Measurements from ENCODE around the gene USP6.
"Not testable (repeated sequence)": the region's sequence is repeated elsewhere in the genome, so short reads cannot be mapped to it uniquely, and the experiment has no call there.

USP6 gene

DNA sequence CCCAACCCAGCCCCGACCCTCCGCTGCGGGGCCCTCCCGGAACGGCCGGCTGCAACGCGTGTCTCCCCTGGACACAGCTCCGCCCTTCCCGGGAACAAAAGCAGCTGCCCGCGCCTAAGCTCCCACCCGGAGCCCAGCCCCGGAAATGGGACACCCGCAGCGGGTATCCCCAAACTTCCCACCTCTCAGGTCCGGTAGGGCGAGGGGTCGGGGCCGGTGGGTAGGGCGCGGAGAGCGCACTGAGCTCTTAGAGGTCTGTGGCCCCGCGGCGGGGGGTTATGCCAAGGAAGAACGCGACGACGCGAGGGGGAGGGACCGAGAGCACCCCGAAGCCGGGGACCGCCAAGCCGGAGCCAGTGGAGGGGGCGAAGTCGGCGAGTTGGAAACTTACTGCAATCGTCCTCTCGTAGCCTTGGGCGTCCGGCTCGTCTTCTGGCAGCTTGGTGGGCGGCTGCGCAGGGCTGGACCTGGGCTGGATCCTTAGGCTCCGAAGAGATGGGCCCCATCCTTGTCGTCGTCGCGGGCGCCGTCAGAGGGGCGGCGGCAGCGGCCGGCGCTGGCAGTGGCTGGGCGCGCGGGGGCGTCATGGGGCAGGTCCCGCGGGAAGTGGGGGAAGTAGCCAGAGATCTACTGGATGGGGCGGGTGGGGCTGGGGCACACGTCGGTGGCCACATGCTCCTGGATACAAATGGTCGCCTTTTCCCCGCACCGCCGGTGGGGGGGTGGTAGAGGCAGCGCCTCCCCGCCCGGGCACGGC lies 6.9 kb downstream of the USP6 start:
- peak; percentile 30 for DNase-seq

DNA sequence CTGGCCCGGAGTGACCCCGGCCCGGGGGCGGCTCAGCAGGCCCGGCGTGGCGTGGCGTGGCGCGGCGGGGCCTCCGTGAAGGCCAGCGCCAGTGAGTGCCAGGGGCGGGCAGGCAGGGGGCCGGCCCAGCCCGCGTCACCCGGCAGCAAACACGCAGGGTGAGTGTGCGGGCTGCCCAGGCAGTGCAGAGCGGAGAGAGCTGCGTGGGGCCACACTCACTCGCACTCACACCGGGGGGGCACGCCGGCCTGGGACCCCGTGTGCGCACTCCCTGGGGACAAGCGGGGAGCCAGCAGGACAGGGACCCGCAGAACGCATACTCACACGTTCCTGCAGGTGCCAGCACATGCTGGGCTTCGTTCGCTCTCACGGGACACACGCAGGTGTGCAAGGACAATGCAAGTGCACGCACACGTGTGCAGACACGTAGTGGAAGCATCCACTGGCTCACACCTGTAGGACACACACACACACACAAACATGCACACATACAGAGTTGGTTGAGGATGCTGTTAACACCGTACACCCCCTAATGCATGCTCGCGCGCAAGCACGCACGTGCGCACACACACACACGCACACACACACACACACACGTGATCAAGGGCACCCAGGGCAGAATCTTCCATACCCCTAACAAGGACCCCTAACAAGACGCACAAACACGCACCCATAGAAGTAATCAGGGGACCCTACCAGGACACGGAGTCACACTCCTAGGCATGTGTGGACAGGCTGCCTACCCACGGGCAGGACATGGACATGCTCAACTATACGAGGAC lies 7.7 kb downstream of the USP6 start:
- no peak for DNase-seq

DNA sequence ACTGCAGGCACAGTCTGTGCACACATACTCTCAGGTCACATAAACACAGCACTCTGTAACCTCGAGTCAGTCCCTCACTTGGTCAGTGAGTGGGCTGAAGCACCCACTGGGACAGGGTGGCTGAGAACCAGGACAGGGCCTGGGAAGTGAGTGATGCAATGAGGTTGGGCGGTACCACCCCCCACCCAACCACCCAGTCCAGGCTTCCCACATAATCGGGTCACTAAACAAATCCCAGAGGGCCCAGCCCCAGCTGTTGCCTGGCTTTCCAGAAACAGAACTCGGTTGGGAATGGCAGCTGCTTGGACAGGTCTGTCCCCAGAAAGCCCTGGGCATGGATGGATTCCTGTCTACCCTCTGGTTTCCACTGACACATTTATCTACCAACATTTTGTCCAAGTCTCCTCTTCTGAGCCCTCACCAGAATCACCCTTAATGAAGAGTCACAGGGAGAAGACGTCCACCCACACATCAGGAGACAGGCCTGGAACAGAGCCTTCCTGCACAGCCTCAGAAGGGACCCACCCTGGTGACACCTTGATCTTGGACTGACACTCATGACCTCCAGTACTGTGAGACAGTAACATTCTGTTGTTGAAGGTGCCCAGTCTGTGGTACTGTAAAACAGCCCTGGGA lies 8.4 kb downstream of the USP6 start:
- DNase-seq: not testable (repeated sequence)

DNA sequence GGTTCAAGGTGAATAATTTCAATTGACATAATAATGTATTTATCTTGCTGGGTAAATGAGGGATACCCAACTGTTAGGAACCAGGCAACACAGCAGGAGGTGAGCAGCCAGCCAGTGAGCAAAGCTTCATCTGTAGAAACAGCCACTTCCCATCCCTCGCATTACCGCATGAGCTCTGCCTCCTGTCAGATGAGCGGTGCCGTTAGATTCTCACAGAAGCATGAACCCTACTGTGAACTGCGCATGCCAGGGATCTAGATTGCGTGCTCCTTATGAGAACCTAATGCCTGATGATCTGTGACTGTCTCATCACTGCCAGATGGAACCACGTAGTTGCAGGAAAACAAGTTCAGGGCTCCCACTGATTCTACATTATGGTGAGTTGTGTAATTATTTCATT lies 9.1 kb downstream of the USP6 start:
- not testable (repeated sequence) for DNase-seq

DNA sequence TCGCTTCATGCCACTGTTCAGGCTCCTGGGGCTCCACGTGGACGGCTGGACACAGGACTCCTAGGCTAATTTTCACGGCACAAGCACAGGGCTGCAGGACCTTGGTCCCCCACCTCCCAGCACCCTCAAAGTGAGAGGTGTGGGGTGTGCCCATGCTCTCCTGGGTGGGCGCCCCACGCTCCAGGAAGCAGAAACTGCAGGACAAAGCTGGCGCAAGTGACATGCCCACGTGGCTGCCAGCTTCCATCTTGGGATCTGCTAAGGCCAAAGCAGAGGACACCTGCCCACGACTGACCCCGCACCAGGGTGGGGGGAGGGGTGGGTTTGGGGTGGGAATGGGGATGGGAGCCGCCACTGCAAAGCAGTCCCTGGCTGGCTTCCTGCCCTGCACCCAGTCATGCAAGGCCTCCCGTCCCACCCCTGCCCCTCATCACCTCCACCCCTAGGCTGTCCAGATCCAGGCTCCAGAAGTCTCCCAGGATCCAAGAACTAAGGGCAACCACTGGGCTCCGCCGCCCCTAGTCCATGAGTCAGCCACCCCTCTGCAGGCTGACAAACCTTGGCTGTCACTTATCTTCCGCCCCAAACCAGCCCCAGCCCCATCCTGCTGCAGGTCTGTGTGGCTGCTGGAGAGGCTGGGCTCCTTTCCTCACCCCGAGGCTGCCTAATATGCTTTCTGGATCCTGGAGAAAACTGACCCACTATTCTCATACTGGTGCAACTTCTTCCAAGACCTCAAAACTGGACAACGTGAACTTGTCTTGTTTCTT lies 11.1 kb downstream of the USP6 start:
- DNase-seq: no peak

DNA sequence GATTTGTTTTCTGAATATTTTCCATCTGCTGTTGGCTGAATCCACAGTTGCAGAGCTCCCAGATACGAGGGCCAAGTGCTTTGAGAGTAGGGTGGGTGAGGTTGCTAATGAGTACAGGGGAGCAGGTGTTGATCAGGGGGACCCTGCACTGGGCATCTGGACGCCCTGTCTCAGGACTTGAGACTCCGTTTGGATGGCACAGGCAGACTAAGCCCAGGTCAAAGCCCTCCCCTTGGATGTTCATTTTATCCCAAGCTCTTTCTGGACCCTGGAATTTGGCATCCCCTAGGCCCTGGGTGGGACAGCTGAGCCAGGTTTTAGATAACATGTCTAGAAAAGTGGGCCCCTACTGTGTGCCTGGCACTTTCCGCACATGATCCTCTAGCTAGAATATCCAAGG lies 12.1 kb downstream of the USP6 start:
- no peak for DNase-seq

DNA sequence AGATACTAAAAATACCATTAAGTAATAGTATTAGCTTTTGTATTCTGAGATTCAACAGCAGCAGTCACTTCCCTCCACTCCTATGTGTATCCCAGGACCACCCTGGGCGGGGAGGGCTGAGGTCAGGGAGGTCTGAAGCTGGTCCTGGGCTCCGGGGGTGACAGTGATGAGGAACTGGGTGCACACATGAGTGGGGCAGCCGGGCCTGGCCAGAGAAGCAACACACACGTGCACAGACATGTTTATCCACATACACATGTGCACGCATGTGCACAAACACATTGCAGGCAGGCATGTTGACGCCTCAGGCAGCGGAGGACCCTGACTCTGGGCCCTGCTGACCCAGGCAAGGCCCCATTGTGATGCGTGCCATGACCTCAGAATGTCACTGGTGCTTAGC lies 12.6 kb downstream of the USP6 start:
- not testable (repeated sequence) for DNase-seq

DNA sequence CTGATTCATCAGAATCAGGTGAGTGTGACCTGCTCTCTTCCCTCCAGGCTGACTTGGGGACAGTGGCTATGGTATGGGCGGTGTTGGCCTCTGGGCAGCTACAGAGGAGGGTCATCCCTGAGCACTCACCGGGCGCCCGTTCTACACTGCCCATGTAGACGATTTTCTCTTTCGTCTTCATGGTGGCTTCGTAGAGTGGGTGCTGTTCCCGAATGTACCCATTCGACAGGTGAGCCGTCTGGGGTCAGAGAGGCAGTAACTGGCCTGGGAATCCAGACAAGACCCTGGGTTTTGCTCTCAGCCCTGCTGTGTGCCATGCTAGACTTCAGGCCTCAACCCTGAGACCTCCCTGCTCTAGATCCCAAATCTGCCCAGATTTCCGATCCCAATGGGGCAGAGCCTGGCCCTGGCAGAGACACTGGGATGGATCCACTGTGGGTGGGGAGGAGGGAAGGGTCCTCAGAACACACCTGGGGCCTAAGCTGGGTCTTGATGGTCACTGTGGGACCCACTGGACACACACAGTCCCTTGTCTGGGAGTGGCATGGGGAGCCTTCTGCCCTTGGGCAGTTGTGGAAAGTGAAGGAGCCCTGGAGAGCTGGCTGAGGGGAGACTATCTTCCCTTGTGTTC lies 13.2 kb downstream of the USP6 start:
- no peak for DNase-seq

DNA sequence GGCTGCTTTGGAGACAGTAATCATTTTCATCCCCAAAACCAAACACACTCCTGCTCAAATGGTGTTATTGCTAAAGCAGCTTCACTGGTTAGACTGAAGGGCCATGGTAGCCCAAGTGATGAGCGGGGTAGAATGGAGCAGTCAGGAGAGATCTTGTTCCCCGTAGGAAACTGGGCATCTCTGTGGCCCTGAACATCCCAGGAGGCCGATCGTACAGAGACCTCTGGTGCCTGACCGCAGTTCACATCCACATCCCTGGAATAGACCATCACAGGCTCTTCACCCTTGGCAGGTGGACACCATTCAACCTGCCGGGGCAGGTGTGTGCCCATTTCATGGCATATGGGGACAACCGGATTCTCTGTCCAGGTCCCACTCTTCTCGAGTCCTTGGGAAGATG lies 13.9 kb downstream of the USP6 start:
- DNase-seq: not testable (repeated sequence)

DNA sequence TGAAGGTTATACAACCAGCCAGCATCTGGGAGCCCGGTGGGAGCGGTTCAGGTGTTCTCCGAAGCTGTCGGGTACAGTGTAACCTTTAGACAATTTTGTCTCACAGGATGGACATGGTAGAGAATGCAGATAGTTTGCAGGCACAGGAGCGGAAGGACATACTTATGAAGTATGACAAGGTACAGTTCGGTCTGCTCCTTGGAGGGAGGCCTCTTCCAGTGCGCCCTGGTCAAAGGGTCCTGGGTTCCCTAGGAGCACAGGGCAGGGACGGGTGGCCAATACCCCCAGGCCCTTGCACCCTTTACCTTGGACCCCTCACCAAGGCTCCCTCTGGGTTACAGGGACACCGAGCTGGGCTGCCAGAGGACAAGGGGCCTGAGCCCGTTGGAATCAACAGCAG lies 14.4 kb downstream of the USP6 start:
- DNase-seq: not testable (repeated sequence)

DNA sequence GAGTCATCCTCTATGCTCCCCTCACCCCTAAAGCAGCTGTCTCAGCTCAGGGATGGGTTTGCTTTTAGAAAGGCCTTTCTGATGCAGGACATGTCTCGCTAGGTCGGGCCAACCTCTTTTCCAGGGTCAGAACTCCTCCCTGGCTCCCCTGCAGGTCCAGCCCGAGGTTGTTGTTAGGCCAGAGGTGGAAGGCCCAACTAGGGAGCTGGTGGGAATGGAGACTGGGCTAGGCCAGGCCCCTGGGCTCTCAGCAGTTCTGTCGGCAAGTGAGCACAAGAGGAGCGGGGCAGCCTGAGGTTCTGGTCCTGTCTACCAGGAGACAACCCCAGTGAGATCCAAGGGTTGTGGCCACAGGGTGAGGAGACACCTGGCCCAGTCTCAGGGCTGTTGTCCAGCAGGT lies 14.9 kb downstream of the USP6 start:
- DNase-seq: not testable (repeated sequence)

DNA sequence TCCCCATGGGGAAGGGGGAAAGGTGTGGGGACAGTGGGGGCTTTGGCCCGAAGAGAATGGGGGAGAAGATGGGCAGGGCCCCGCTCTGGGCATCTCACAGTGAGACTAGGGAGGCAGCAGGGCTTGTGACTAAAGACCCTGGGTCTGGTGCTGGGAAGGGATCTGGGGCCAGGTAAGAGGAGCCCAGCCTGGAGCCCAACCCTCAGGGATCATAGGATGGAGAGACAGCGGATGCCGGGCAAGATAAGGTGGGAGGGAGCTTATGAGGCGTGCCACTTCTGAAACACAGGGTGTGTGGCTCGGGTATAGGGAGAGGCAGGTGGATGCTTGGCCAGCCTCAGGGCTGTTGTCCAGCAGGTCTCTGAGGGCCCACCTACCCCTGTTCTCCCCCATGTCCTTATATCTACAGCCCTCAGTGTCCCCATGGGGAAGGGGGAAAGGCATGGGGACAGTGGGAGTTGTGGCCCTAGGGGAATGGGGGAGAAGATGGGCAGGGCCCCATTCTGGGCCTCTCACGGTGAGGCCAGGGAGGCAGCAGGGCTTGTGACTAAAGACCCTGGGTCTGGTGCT lies 15.4 kb downstream of the USP6 start:
- DNase-seq: no peak

DNA sequence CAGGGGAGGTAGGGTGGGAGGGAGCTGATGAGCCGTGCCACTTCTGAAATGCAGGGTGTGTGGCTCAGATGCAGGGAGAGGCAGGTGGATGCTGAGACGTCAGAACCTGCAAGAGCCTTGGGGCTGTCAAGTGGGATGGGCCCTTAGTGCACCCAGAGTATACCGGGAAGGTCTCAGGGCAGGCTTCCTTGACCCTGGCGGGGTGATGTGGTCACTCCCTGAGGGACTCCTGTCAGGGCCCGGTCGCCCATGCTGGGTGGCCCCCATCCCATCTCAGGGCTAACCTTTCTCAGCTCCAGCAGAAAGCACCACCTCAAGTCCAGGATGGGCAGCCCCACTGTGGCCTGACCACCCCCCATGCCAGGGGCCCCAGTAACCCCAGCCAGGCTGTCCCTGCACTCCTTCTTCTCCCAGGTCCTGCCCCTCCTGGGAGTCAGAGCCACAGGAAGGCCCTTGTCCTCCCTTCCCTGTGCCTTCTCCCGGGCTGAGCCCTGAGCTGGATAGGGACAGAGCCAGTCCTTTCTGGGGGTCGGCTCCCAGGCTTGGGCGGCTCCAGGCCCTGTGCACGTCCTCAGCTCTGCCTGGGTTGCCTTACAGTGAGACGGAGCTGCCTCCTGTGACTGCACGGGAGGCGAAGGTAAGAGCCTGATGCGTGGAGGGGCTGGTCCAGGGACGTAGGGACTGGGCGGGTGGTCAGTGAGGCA lies 16.1 kb downstream of the USP6 start:
- not testable (repeated sequence) for DNase-seq

DNA sequence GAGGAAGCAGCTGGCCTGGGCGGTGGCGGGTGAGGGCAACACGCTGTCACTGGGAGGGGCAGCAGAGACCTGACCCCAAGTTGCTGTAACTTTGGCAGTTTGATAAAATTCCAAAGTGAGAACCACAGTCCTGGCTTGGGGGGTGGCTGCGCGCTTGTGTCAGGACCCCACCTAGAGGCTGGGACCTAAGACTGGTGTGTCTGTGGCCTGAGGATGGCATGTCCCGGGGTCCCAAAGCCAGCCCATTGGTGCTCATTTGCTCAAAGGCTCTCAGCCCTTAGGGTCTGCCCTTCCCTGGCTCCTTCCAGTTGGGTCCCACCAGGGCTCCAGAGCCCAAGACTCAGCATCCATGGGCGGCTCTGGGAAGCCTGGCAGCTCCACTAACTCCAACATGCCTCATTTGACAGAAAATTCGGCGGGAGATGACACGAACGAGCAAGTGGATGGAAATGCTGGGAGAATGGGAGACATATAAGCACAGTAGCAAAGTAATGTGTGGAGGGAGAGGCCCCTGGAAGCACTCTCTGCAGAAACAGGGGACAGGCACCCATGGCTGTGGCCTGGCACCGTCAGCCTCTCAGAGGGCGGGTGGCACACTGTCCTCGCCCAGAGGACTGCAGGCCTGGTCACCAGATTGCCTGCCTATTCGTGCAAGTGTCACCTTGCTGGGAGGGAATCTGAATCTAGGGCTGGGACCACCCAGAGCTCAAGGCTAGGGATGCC lies 16.8 kb downstream of the USP6 start:
- not testable (repeated sequence) for DNase-seq

DNA sequence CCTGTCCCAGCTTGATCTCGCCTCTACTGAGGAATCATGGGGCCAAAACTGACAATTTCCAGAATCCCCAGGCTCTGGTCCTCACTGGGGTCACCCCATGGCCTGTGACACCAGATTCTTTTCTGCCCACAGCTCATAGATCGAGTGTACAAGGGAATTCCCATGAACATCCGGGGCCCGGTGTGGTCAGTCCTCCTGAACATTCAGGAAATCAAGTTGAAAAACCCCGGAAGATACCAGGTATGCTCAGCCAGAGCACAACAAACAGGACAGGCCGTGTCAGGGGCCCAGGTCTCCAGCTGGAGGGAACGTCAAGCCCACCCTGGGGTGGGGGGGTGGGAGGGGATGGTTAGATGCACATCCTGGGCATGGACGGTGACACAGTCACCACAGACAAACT lies 17.5 kb downstream of the USP6 start:
- no peak for DNase-seq

DNA sequence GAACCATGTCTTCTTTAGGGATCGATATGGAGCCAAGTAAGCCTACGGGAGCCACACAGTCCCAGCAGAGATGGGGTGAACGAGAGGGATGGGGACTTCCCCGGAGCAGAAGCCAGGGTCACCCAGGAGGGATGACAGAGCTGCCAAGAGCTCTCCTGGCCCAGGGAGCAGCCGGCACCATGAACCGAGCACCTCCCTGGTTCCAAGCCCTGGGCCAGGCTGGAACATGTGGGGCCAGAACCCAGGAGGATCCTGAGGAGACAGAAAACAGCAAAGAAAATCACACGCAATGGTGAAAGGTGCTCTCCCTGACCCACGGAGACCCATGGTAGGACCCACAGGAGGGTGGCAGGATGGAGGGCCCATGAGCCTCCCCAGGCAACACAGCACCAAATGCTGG lies 18.1 kb downstream of the USP6 start:
- DNase-seq: not testable (repeated sequence)

DNA sequence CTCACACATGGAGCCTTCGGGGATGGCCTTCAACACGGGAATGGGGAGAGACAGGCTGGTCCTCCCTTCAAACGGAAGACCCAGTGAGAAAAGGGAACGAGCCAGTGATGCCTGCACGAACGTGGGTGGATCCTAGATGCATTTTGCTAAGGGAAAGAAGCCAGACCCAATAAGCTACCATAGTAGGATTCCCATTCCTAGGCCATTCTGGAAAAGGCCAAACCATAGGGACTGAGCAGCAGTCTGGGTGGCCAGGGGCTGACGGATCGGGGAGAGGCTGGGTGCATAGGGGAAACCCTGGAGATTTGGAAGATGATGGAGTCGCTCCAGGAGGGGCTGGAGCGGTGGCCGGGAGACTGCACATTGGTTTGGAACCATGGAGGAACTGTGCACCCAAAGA lies 18.7 kb downstream of the USP6 start:
- DNase-seq: not testable (repeated sequence)

DNA sequence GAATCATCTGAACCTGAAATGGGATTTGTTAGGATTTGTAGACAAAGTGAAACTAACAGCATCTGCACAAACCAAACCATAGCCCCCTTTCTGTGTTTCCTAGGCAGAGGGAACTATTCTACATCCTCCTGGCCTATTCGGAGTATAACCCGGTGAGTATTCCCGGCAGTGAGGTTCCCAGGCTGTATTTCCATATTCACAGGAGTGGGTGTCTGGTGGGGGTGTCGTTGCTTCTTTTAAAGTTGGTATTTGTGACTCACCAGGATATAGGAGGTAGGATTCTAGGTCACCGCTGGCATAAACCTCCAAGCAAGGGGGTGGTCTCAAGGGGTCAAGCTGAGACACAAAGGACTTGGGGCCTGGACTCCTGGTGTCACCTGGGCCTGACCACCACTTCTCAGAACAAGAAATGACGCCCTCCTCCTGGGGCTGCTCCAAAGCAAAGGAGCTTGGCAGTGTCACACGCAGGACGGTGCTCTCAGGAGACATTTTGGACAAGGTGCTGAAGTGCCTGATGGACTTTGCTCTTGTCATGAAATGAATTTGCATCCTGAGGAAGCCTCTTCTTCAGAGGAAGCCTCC lies 19.4 kb downstream of the USP6 start:
- not testable (repeated sequence) for DNase-seq

DNA sequence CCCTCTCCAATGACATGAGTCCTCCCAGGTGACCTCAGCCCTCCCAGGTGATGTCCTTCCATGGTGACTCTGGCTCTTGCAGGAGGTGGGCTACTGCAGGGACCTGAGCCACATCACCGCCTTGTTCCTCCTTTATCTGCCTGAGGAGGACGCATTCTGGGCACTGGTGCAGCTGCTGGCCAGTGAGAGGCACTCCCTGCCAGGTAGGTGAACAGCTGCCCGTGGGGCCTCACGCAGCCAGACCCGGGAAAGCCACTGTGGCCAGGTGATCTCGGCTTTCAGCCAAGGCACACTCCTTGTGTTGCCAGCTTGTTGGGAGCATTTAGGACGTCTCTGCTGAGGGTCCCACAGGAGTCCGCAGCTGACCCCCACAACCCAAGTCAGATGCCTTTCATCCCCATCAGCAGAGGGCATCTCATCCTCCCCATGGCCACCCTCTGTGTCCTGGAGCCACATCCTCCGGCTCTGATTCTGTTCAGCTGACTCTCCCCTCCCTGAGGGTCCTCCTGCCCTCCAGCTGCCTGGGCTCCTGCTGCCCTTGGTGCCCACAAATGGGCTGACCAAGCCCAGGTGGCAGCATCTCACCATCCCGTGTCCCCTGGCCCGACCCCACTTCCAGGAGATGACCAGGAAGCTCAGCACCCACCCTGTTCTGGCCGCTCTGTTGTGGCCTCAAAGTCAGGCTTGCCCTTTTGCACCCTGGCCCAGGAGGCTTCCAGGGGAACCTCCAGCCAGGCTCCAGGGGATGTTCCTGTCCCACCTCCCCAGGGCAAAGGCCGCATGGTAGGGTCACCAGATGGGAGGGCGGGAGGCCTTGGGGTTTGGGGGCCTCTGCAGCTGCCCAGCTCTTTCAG lies 20.1 kb downstream of the USP6 start:
- no peak for DNase-seq
